ENCODE data around the gene ADORA1. TPM values are rescaled to one million over a fixed set of nuclear protein-coding genes. Genes with fewer than 3 reads are reported as not detected.

ADORA1 gene
- total RNA-seq, 2 donors from 2014 or later: 0.27 to 47.3 TPM

GRCh38 chr1:203121186-203122015 lies 6.1 kb upstream of the ADORA1 start:
- DNase-seq (ENCODE audit: low spot score): no peak
- H3K27me3 ChIP-seq (replicated peaks; ENCODE audit: insufficient read depth): peaks cover 9% of the 10 kb centered on the region
- H3K36me3 ChIP-seq: no peaks in the 10 kb centered on the region
- intact Hi-C loops (cut with DNase I): no loop called here
- no peaks in the 10 kb centered on the region for H3K4me1 ChIP-seq (replicated peaks)
- H3K4me3 ChIP-seq: no peak overlapping the region
- WGBS: 68% methylated on average over 11 of the region's 11 CpGs
- no peak overlapping the region for H3K27ac ChIP-seq
- TF ChIP-seq POLR2A (IDR thresholded peaks at IDR 0.05) (no peak), POLR2AphosphoS5 (IDR thresholded peaks at IDR 0.05) (no peak)
- TF ChIP-seq, protein P1, sequence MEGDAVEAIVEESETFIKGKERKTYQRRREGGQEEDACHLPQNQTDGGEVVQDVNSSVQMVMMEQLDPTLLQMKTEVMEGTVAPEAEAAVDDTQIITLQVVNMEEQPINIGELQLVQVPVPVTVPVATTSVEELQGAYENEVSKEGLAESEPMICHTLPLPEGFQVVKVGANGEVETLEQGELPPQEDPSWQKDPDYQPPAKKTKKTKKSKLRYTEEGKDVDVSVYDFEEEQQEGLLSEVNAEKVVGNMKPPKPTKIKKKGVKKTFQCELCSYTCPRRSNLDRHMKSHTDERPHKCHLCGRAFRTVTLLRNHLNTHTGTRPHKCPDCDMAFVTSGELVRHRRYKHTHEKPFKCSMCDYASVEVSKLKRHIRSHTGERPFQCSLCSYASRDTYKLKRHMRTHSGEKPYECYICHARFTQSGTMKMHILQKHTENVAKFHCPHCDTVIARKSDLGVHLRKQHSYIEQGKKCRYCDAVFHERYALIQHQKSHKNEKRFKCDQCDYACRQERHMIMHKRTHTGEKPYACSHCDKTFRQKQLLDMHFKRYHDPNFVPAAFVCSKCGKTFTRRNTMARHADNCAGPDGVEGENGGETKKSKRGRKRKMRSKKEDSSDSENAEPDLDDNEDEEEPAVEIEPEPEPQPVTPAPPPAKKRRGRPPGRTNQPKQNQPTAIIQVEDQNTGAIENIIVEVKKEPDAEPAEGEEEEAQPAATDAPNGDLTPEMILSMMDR (IDR thresholded peaks at IDR 0.05): no peak
- no peaks in the 10 kb centered on the region for H3K9me3 ChIP-seq

- Histone ChIP-seq H3K4me3 (no peak overlapping the region), H3K4me1 (replicated peaks) (no peaks in the 10 kb centered on the region), H3K36me3 (no peaks in the 10 kb centered on the region), H3K27me3 (replicated peaks; ENCODE audit: insufficient read depth) (peaks cover 14% of the 10 kb centered on the region), H3K27ac (no peak overlapping the region), H3K9me3 (no peaks in the 10 kb centered on the region)
- DNase-seq (ENCODE audit: low spot score): no peak
- TF ChIP-seq, protein P1 (IDR thresholded peaks at IDR 0.05): no peak
- TF ChIP-seq POLR2AphosphoS5 (IDR thresholded peaks at IDR 0.05) (no peak), POLR2A (IDR thresholded peaks at IDR 0.05) (no peak)
- intact Hi-C loops (cut with DNase I): no loop called here
- WGBS: 89% methylated on average over 2 of the region's 2 CpGs
Observed at GRCh38 chr1:203122159-203122558, 5.4 kb upstream of the ADORA1 start.

DNA sequence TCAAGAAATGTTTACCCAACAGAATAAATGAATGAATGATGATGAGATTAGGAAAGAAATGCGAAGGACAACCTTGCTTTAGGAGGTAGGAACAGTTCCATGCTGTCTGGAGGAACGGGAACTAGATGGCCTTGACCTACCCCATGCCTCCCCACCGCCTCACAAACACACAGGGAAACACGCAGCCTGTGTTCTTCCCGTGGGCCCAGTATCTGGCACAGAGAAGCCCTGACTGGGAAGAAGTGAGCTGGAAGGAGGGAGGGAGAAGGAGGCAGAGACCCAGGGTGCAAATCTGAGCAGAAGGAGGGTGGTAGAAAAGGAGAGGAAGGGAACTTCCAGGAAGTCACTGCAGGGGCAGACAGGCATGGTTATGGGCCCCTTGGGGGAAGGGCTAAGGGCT lies 3.5 kb upstream of the ADORA1 start:
- H3K27me3 ChIP-seq (replicated peaks; ENCODE audit: insufficient read depth): peaks cover 14% of the 10 kb centered on the region
- WGBS: 57% methylated on average over 5 of the region's 5 CpGs
- no peak overlapping the region for H3K4me3 ChIP-seq
- DNase-seq (ENCODE audit: low spot score): no peak
- H3K36me3 ChIP-seq: no peaks in the 10 kb centered on the region
- H3K27ac ChIP-seq: no peak overlapping the region
- intact Hi-C loops (cut with DNase I): no loop called here
- H3K9me3 ChIP-seq: no peaks in the 10 kb centered on the region
- no peak for TF ChIP-seq POLR2AphosphoS5 (IDR thresholded peaks at IDR 0.05)
- TF ChIP-seq, protein P1 (IDR thresholded peaks at IDR 0.05): no peak
- H3K4me1 ChIP-seq (replicated peaks): peaks cover 6% of the 10 kb centered on the region

- Histone ChIP-seq H3K9me3 (no peaks in the 10 kb centered on the region), H3K27me3 (replicated peaks; ENCODE audit: insufficient read depth) (peaks cover 14% of the 10 kb centered on the region), H3K4me1 (replicated peaks) (peaks cover 6% of the 10 kb centered on the region), H3K27ac (no peak overlapping the region), H3K4me3 (no peak overlapping the region), H3K36me3 (no peaks in the 10 kb centered on the region)
- WGBS: 62% methylated on average over 5 of the region's 5 CpGs
- no peak for DNase-seq (ENCODE audit: low spot score)
- intact Hi-C loops (cut with DNase I): no loop called here
- no peak for TF ChIP-seq POLR2AphosphoS5 (IDR thresholded peaks at IDR 0.05)
- TF ChIP-seq, protein P1 (IDR thresholded peaks at IDR 0.05): no peak
- TF ChIP-seq POLR2A (IDR thresholded peaks at IDR 0.05): no peak
Observed at GRCh38 chr1:203124546-203125317, 2.8 kb upstream of the ADORA1 start.

All from prostate gland (tissue), 2 donors.